AG04449 (cell line): ENCODE data around the gene GRN.

ENCODE experiments used
- CTCF ChIA-PET: fragments of 350-600 bp; formaldehyde crosslinking; extraction: SDS; loops from one replicate; lab custom pipeline; 2021; ENCODE audit warnings: antibody characterized with exemption; lab: Yijun Ruan, JAX
- POLR2A ChIA-PET: fragments of 400-600, 350-600 bp; formaldehyde crosslinking; extraction: SDS; loops from one replicate; lab custom pipeline; 2020; ENCODE audit warnings: antibody characterized with exemption, inconsistent platforms; lab: Yijun Ruan, JAX
- DNase-seq: peaks from one replicate; pipeline ENCODE4 v3.0.0-alpha.2; 2010; ENCODE audit warnings: low read depth, low spot score
- H3K4me3 ChIP-seq: 2 replicates; pipeline ENCODE4 v1.5.1; 2011; ENCODE audit warnings: low read depth, mild to moderate bottlenecking, control low read depth, low read length
- CTCF ChIP-seq: IDR thresholded peaks from one replicate; pipeline ENCODE4 v1.5.1; 2011; ENCODE audit warnings: mild to moderate bottlenecking, moderate library complexity, low read length, control low read depth, inconsistent platforms; ENCODE audit not compliant: insufficient read depth; ENCODE audit errors: missing control alignments

The GRN gene

GRCh38 chr17:44348234-44348987, 3.3 kb downstream of the GRN start:
- no peak overlapping the region for H3K4me3 ChIP-seq
- no peak for DNase-seq
- no peak for TF ChIP-seq CTCF
- CTCF ChIA-PET, result interaction anchor here (0.7 to 9.5 kb wide), 4 partner anchors 14 to 138 kb away, joined by 3 to 165 read pairs (median 12); partner anchors contain the start of gene FAM171A2
- POLR2A ChIA-PET, result no interaction called here

GRCh38 chr17:44348988-44349364, 3.9 kb downstream of the GRN start:
- POLR2A ChIA-PET, result no interaction called here

GRCh38 chr17:44349553-44350070, 4.5 kb downstream of the GRN start:
- CTCF ChIA-PET, result interaction anchor here (0.7 to 9.5 kb wide), 9 partner anchors 8 to 173 kb away, joined by 3 to 165 read pairs (median 10); partner anchors contain the start of gene FAM171A2

More at GRCh38 chr17:44348988-44349364, 3.9 kb downstream of the GRN start:
- no peak overlapping the region for H3K4me3 ChIP-seq
- CTCF ChIA-PET, result interaction anchor here (0.7 to 9.5 kb wide), 5 partner anchors 14 to 139 kb away, joined by 3 to 165 read pairs (median 10); partner anchors contain the start of gene FAM171A2
- no peak for DNase-seq
- TF ChIP-seq CTCF, result no peak

GRCh38 chr17:44350733-44351226, 5.7 kb downstream of the GRN start:
- POLR2A ChIA-PET, result interaction anchor here (1.0 kb wide), 1 partner anchor 140 kb away, joined by 3 read pairs; no protein-coding TSS in a partner anchor
- CTCF ChIA-PET, result interaction anchor here (0.7 to 9.5 kb wide), 14 partner anchors 9 to 211 kb away, joined by 3 to 165 read pairs (median 6); partner anchors contain the start of gene FAM171A2
- peak; percentile 87 for TF ChIP-seq CTCF

More at GRCh38 chr17:44349553-44350070, 4.5 kb downstream of the GRN start:
- TF ChIP-seq CTCF, result no peak
- POLR2A ChIA-PET, result no interaction called here
- no peak overlapping the region for H3K4me3 ChIP-seq
- no peak for DNase-seq

GRCh38 chr17:44351464-44351863, 6.4 kb downstream of the GRN start:
- ChIA-PET CTCF (interaction anchor here (0.7 to 9.5 kb wide), 15 partner anchors 10 to 212 kb away, joined by 3 to 165 read pairs (median 4); partner anchors contain the start of genes FAM171A2 and TMUB2), POLR2A (no interaction called here)
- DNase-seq, result no peak
- no peak overlapping the region for H3K4me3 ChIP-seq
- no peak for TF ChIP-seq CTCF

More at GRCh38 chr17:44350733-44351226, 5.7 kb downstream of the GRN start:
- H3K4me3 ChIP-seq, result no peak overlapping the region
- no peak for DNase-seq
